GM18508 (cell line): ENCODE results near the gene TMA7.
"Not testable (repeated sequence)": the region's sequence is repeated elsewhere in the genome, so short reads cannot be mapped to it uniquely, and the experiment has no call there.

ENCODE experiments used
- ATAC-seq: cut with Tn5 transposase; IDR thresholded peaks from one replicate; pipeline ENCODE4 v1.9.1; 2021; ENCODE audit warnings: moderate number of reproducible peaks; ENCODE audit not compliant: insufficient read depth, unreplicated experiment

The TMA7 gene

DNA sequence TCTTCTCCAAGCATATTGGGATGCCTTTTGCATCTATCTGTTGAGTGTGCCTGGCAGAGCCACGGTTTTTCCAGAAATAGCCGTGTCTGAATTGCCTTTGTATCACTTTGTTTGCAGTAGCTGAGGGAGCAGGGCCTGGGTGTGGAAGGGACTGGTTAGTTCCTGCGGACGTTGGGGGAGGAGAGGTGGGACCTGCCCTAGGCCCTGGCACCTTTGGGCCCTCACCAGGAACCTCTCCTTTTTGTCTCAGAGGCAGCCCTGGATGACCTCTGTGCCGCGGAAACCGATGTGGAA is 25.1 kb downstream of the TMA7 start:
- ATAC-seq: no peak

- no peak for ATAC-seq
These were observed 25.7 kb downstream of the TMA7 start for GRCh38 chr3:48465531-48466378.

- ATAC-seq: no peak
These were observed 26.5 kb downstream of the TMA7 start for GRCh38 chr3:48466386-48467109.

- ATAC-seq: no peak
These were observed 27.0 kb downstream of the TMA7 start for GRCh38 chr3:48467110-48467454.

- ATAC-seq: no peak
These were observed 27.6 kb downstream of the TMA7 start for GRCh38 chr3:48467473-48468267.

DNA sequence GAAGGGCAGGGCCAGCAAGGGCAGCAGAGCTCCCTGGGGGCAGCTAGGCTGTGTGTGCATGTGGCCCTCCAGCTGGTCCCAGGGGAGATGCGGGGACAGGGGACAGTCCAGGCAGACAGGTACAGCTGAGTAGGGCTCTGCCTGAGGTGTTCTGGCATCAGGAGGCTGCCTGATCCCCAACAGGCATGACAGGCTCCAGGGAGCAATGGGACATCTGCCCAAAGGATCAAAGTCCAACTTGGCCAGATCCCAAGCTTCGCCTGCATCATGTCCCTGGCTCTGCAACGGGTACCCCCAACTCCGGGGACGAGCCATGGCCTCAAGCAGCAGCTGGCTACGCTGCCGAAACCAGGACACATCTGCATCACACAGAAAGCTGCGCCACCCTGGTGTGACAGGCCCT is 28.3 kb downstream of the TMA7 start:
- no peak for ATAC-seq

- ATAC-seq: no peak
These were observed 29.2 kb downstream of the TMA7 start for GRCh38 chr3:48469046-48469915.

- ATAC-seq: no peak
These were observed 30.2 kb downstream of the TMA7 start for GRCh38 chr3:48470286-48470685.

DNA sequence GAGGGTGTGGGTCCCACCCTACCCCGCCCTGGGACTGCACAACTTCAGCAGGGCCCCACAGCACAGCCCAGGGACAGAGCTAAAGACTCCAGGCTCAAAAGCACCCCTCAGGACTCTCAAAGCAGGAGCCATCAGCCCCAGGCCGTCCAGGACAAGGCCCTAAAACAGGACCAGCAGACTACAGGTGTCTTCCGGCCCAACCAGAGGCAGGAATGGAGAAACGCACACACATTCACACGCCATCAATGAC is 32.5 kb downstream of the TMA7 start:
- peak; percentile 9 for ATAC-seq

DNA sequence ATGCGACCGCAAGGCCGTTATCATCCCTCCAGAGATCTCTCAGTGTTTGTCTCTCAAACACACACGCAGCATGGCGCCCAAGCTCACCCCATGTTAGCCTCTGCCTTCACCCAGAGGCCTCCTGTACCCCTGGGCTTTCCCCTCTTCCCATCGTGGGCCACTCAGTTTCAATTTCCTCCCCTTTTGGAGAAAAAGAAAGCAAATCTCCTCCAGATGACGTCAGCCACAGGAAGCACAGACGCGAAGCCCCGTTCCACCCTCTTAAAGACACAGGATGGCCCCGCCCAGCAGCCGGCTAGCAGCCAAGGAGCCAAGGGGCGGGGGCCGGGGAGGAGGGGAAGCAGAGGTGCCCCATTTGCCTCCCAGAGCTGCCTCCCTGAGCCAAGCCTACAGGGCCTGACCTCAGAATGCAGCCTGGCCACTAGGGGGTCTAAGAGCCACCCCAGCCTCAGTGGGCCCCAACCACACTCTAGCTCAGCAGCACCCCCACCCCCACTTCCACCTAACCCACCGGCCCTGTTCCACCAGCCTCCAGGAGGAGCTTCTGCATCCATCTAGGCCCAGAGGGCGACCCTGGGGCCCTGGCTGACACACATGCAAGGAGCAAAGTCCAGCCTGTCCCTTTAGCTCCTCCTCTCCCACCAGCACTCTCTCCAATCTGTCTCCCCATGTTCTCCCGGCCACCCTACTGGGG is 33.0 kb downstream of the TMA7 start:
- ATAC-seq: peak; percentile 49

GRCh38 chr3:48473617-48473952 is 33.5 kb downstream of the TMA7 start:
- ATAC-seq: no peak

- not testable (repeated sequence) for ATAC-seq
These were observed 34.0 kb downstream of the TMA7 start for GRCh38 chr3:48474031-48474430.

DNA sequence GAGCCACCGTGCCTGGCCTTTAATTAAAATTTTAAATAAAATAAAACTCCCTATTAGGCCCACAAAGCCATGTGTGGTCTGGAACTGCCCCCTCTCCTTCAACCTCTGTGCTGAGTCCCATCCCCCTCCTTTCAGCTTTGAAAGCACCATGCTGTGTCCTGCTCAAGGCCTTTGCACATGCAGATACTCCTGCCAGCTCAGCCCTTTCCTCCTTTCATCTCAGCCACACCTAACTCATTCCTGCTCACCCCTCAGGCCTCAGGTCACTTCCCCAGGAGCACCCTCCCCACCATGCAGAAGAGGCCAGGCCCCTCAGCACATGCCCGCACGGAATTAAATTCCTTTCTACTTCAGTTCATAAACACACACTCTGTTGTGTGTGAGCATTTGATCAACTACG is 34.6 kb downstream of the TMA7 start:
- no peak for ATAC-seq

GRCh38 chr3:48475188-48475587 is 35.1 kb downstream of the TMA7 start:
- ATAC-seq: no peak

- no peak for ATAC-seq
These were observed 36.5 kb downstream of the TMA7 start for GRCh38 chr3:48476426-48477053.

DNA sequence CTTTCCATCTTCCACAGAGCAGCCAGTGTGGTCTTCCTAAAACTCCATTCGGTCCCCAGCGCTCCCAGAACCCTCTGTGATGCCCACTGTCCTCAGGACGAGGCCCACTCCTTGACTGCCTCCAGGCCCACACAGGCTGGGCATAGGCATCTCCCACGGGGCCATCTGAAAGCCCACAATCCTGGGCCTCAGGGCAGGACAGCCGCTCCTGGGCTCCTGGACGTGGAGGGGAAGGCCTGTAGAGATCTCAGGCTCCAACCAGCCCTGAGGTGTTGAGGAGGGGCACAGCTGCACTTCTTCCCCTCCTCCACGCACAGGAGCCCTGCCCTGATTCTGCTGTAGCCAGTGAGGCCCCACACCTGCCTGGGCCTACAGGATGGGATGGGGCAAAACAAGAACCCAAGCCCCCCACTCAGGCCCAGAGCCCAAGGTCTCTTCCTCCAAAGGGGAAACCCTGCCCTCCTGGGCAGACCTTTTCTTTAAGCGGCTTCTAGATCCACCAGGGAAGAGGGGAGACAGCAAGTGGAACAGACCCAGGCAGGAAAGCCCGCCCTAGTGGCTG is 38.0 kb downstream of the TMA7 start:
- no peak for ATAC-seq

DNA sequence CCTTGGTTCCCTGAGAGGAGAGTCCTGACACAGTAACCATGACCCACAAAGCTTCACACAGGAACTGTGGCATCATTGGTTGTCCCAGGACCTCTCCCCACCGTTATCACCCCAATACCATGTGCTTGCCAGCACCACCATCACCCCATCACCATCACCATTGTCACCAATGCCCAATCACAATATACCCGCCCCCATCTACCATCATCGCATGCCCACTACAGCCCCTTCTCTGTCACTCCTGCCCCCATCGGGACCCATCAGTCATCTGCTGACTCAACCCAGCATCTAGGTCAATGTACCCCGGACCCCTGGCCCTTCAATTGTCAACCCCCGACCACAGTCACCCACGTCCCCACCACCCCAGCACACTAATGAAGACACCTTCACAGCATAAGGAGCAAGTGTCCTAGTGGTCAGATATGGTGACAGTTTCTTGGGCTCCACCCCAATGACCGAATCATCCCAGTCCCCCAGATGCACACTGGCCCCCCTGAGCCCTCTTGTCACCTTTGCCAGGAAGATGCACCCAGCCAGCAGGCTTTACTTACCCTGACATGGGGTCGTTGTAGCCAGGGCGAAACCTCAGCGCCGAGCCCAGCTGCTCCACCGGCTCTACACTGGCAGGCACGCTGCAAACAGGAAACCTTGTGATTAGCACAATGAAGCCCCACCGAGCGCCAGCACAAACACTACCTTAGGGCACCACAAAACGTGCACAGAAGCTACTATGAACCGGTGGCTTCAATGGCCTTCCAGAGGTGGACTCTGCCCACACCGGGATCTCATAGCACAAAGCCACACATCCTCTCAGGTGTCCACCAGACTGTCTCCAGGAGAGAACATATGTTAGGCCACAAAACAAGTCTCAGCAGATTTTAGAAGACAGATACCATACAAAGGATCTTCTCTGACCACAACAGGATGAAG is 38.8 kb downstream of the TMA7 start:
- ATAC-seq: no peak

- ATAC-seq: not testable (repeated sequence)
These were observed 40.8 kb downstream of the TMA7 start for GRCh38 chr3:48480891-48481290.
